Endometrial microvascular endothelial cells (primary cell): ENCODE results near the gene MAPKAP1. TPM values are rescaled to one million over a fixed set of nuclear protein-coding genes. Genes with fewer than 3 reads are reported as not detected.

ENCODE experiments used
- in situ Hi-C: cut with HindIII; loops from 2 replicates; pipeline ENCODE4 v1.10.0; 2017; ENCODE audit warnings: low sequenced_read_pairs, low pct_unique_long_range_greater_than_20kb; ENCODE audit errors: inconsistent ontology term
- total RNA-seq: library from RNA; depleted of rRNA; stranded (reverse); fragments of >200 nt; gene quantifications from one replicate; pipeline ENCODE4 v1.2.3, GENCODE V29; 2015; ENCODE audit errors: inconsistent ontology term

The MAPKAP1 gene
- total RNA-seq, 1 donor from 2014 or later, result 142 TPM

DNA sequence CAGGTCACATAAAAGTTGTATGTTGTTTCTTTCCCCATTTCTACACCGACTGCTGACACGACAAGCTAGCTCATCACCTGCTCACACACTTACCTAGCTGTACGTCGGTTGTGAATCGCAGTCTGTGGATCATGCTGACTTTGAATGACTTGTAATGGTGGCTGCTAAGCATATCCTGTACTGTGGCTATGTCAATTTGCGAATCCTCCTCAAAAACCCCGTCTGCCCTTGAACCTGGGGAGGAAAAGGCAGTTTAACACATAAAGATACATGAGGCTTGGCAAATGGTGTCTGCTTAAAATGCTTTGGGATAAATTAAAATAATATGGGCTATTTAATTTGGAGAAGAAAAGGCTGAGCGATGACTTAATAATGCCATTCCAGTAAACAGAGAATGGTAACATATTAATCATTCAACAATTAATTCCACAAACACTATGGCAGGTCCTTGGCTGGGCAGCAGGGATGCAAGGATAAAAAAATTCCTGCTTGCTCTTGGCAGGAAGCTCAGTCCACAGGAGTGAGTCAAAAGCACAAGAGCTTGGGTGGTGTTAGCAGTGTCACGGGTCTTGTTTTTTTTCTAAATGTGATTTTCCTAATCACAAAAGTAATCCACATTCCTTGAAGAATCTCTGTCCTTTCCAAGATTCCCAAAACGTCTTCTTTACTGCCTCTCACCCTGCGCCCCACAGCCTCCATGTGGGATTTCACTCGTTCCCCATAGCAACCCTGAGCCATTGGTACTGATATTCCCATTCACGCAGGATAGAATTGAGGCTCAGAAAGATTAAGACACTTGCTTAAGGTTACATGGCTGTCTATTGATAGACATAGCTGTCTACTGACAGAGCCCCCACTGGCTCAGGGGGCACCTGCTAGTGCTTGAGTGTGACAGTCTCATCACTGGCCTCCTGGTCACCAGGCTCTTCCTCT is 222.4 kb downstream of the MAPKAP1 start:
- in situ Hi-C loops, result no loop called here

DNA sequence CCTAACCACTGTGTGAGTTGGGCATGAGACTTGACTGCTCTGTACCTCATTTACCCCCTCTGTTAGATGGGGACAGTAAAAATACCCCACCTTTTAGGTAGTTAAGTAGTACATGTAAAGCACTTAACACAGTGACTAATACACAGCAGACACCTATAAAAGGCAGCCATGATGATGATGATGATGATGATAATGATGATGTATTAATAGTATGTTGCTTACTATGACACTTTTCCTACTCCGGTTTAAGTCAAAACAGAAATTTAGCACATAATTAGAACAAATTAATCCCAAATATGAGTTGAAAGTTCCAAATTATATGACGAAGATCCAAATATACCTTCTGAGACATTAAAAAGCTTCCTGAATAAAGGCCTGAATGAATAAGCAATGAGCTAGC is 223.3 kb downstream of the MAPKAP1 start:
- in situ Hi-C loops, result no loop called here

DNA sequence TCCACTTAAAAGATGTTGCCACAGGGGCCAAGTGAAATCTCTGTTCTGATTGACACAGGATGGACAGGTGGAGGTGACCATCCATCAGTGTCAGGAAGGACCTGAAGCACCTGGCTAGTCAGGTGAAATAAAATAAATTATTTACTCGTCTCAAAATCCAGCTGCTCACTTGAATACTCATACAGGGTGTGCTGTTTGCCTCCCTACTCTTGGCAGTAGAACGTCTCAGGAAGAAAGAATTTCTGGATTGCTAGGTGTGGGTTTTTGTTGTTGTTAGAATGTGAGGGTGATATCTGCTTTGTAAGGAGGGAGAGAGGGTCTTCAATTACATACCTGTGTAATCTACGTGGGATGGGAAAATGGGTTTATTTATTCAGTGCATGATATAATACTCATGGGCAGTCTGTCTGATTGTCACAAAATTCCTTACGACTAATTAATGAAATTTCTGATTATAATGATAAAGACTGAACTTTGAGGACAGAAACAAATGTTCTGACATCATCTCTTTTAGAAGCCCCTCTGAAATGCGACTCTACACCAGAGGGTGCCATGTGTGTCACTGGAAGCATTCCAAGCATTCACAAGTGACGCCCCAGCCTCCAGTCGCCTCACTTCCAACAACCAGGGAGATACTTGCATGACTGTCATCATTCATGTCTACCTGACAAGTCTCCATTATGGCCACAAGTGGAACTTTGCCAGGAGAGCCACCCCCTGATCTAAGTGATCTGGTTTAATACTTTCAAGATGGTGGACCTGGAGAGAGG is 227.0 kb downstream of the MAPKAP1 start:
- in situ Hi-C loops, result no loop called here

DNA sequence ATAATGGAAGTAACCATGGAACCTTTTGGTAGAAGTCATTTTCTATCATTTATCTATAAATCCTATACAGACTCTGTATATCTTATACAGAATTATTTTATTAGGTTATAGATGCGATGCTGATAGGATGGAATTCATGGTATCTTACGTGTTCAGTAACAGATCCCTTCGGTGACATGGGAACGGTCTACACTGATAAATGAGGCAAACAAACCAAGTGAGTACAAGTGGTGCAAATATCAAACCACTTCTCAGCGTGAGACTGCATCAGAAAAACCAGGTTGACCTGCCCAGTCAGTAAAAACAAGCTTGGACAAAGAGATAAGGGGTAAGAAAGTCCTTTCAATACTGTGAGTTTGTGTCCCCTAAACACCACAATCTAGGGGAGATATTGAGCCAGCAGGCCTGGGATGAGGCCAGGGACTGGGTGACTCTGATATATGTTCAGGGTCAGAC is 229.9 kb downstream of the MAPKAP1 start:
- in situ Hi-C loops, result no loop called here

DNA sequence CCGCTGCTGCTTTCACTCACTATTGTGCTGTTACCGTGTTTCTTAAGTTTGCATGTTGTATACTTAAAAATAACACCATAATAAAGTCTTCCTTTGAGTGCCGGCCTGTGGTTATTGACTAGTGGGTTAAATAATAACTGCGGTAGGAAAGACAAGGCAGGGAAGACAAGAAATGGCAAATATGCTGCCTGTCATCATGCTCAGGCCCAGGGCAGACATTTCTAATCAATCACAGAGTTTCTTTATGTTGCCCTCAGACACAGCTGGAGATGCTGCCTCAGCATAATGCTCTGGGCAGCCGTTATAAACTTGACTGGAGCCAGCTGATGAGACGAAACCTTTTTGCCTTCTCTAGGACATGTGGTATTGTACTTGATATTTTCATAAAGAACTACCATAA is 230.4 kb downstream of the MAPKAP1 start:
- in situ Hi-C loops, result no loop called here

DNA sequence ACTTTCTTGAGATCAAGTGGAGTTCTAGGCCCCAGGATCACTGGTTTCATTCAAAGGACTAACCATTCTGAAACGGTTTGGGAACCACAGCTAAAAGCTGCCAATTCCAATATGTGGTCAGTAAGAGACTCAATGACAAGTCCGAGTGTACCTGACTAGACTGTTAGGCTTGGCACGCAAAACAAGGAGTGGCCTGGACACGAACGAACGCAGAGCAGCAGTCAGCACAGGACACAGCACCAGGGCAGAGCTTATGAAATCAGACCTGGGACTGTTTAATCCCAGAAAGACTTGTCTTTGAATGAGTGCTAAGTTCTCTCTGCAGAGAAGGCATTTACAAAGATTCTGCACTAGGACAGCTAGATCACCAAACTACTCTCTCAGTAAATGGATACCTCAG is 231.6 kb downstream of the MAPKAP1 start:
- in situ Hi-C loops, result no loop called here

DNA sequence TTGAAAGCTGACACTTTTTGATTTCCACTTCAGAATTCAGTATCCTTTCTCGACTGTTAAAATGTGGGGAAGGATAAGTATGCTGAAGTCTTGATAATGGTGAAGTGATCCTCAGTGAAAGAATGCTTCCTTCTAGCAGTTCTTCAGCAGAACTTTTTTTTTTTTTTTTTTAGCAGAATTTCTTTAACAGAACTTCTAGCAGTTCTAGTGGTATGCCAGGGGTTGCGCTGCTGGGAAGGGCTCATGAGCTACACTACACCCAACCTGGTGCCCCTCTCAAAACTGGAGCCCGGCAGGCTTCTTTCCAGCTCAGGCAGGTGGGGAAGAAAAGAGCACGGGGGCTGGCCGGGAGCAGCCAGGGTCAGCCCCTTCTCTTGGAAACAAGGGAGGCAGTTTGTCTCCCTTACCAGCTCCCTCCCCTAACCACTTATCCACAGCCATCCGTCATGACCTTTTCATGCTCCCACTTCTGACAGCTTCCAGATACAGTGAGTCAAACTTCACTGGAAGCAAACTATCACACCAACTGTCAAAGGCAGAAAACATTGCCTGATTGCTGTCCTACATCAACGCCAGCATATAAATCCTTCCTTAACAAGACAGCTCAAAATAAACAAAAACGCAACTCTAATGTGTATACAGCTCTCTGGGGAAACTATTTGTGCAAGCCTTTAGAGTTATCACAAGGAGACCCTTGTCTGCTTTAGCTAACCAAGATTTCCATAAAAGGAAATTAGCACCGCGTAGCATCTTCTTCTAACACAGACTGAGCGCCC is 233.9 kb downstream of the MAPKAP1 start:
- in situ Hi-C loops, result no loop called here

DNA sequence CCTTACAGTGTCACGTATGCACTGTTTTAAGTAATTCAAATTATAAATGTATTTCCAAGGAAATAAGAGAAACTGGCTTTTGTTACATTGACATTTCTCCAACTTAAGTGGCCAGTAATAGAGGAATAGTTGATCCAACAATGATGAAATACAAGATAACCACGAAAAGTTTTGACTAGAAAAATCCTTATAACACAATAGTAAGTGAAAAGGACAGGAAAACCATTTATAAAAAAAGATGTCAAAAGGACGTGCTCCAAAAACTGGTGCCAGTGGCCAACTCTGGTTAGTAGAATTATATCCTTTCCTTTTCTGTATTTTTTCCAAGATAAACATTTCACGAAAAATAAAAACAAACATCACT is 234.5 kb downstream of the MAPKAP1 start:
- in situ Hi-C loops, result no loop called here

DNA sequence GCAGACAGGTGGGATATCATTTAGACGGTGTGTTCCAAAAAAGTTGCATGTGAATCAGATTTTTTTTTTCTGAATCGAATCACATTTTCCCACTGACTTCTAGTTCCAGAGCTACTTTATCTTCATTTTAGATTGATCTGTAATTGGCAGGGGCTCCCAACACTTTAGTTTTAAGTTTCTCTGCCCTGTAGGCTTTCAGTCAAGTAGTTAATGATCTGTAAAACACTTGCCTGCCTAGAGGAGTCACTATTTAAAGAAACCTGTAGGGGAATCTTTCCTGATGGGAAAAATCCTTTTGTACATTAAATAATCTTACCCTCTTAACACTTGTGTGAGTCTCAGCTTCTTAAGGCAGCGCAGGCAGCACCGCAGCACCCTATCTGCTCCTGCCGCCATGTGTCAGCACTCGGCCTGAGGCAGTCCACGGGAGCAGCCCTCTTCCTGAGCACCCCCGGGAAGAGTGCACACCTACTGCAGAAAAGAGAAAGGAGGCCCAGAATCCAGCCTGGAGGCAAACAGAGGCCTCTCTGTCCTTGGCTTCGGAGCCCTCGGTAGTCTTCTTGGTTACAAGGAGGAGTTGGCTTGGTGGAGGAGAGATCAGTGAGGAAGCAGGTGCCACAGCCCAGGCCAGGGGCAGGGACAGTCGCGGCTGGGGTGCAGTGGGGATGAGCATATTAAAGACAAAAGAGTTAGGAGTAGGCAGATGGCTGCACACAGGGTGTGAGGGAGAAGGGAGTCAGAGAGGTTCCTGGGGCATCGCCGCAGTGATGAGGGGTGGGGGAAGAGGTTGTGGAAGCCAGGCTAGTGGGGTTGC is 236.0 kb downstream of the MAPKAP1 start:
- in situ Hi-C loops, result no loop called here

DNA sequence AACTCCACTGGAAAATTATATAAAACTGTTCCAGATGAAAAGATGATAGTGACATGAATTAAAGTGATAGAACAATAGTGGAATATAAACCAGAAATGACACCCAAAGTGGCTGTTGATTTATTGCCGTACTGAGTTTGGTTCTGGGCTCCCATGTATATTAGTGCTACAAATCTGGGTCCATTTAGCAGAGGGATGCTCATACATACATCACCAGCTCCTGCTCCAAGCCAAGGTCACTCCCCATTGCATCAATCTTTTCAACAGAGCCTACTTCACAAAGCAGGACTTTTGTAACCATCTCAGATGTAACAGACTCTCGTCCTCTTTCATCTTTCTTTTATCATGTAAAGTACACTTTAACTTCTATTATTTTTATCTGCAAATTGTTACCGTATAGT is 236.8 kb downstream of the MAPKAP1 start:
- in situ Hi-C loops, result no loop called here

DNA sequence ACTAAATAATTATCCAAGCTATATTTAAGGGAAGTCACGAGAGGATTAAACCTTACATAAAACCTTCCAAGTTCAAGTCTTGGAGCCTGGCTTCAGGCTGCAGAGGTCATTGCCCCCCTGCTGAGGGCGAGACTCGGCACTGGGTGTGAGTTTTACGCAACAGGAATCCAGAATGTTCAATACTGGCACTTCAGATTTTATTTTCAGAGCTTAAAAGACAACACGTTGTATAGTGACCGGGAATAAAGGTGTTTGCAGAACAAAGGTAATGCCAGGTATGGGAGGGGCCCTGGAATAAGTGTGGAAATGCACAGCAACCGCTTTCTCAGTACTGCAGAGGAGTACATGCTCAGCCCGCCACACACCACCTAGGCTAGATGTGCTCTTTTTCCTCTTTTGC is 238.4 kb downstream of the MAPKAP1 start:
- in situ Hi-C loops, result no loop called here

DNA sequence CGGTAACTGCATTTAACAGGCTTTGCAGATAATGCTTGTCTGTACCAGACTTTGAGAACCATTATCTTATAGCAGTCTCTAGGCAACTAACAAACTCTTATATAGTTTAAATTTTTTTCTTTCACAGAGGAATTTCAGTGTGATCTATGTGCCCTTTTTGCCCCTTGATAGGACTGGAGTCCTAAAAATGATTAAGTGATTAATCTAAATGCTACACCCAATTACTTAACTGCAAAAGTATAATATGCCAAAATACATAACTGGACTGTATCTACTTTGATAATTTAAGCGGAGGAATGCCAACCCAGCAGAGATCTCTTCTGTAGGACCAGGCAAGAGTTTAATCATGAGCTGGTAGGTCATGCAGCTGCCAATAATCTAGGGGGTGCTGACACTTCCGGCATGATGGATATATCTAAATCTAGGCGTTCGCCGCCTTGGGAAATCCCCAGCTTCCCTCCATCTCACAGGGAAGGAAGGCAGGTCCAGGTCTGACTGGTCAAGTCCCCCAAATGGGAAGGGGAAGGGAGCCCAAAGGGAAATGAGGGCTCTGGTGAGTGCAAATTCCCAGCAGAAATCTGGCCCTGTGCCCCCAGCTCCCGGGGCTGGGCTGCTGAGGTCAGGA is 239.8 kb downstream of the MAPKAP1 start:
- in situ Hi-C loops, result no loop called here

DNA sequence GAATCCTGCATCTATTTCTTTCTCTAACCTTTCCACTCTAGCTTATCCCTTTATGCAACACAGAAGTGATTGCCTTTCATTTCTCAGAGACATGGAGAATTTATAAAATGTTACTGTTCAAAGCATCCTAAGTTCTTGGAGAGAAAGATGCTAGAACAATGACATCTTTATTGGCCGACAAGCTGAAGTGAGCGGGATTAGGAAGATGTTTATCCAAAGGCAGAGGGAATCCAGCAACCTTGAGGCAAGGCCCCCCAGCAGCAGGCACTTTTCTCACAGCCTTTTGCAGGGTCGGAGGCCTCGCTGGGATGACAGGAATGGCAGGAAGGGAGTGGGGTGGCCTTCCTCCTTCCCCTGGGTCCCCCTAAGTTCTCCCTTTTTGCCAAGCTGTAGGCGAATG is 240.6 kb downstream of the MAPKAP1 start:
- in situ Hi-C loops, result no loop called here

DNA sequence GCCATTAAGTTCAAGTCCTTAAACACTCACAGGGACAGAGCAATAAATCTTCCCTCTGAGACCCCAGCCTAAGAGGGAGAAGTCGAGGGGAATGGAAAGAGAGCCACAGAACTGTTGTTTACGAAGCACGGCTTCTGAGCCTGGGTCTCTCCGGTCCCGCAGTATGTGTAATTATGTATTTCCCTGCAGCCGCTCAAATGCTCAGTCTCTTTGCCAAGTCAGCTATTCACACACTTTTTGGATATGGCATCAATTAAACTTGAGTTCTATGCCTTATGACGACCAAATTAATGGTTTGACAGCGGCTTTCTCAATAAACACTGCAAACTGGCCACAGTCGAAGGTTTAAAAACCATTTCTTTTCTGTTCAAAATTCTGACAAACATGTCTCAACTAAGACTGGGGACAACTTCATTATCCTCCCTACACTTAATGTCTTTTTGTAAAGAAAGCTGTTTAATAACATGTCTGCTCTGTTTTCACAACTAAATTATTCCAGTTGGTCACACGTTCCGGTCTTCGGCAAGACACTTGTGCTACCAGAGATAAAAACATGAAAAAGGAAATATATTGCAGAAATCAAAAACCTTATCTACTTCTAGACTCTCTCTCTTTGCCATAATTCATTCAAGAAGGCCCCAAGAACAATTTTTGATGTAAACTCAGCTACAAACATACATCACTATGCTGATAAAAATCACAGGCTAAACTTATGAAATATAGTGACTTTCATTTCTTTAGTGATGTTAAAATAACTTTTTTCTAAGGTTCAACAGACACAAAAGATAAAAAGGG is 242.2 kb downstream of the MAPKAP1 start:
- in situ Hi-C loops, result no loop called here

DNA sequence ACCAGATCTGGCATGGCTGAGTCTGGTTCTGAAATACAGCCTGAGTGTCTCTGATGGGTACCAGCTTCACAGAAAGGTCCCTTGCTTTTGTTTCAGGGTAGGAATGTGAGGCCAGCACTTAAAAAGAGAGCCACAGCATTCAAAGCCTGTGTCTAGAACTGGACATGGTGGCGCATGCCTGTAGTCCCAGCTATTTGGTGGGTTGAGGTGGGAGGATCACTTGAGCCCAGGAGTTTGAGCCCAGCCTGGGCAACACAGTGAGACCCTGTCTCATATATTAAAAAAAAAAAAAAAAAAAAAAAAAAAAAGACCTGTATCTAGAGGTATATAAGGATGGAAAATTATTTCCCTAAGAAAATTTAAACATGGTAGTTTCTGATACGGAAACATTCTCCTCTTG is 243.1 kb downstream of the MAPKAP1 start:
- in situ Hi-C loops, result no loop called here

DNA sequence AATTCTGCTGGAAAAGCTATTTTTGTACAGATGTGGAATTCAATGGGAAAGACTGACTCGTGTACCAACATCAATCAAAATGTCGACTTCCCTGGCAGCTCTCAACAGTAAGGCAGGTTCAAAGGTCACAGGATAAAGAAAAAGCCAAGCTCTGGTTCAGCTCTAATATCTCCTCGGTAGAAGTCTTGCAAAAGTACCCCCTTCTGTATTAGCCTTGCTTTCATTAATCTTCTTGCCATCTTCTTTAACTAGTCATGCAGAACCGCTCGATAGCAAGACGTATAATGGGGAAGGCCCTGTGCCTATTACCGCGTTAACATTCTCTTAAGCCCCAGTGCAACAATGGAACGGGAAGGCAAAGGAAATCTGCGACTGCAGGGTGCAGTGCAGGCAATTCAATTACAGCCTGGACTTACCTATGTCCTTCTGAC is 244.1 kb downstream of the MAPKAP1 start:
- in situ Hi-C loops, result no loop called here

DNA sequence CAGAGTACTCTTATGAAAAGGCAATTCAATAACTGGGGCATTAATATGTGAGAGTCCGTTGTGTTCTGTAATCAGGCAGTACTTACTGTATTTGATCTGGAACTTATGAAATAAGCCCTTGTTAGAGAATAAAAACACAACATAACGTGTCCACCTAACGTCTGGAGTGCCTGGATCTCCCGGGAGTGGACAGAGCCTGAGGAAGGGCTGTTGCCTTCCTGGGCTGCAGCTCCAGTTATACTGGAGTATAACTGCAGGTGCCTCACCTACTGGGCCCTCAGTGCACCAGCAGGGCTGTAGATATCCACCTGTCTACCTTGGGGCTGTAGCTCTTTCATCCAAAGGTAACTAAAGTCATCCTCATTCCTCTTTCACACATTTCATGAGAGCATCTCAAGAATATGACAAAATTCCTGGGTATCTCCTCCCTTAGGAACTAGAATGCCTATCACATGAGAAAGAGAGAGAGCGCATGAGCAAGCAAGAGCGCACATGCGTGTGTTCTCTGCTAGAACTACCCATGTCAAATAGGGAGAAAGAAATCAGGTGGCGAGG is 245.3 kb downstream of the MAPKAP1 start:
- in situ Hi-C loops, result no loop called here
